HEK293 (cell line): Measurements from ENCODE around the gene MYL6B.

Experiments
- KLF1 ChIP-seq: fragments of 450-650 bp; formaldehyde crosslinking; IDR thresholded peaks from 2 replicates; pipeline ENCODE4 v1.5.1; 2016; ENCODE audit warnings: missing biosample characterization, missing genetic modification characterization
- MYNN ChIP-seq: fragments of 450-650 bp; formaldehyde crosslinking; IDR thresholded peaks from 2 replicates; pipeline ENCODE4 v1.5.1; 2016; ENCODE audit warnings: missing biosample characterization, missing genetic modification characterization, borderline replicate concordance
- SCRT1 ChIP-seq: fragments of 450-650 bp; formaldehyde crosslinking; IDR thresholded peaks from 2 replicates; pipeline ENCODE4 v1.5.1; 2016; ENCODE audit warnings: missing biosample characterization, missing genetic modification characterization, borderline replicate concordance
- ZBTB7A ChIP-seq: fragments of 450-650 bp; formaldehyde crosslinking; IDR thresholded peaks from 2 replicates; pipeline ENCODE4 v1.5.1; 2016; ENCODE audit warnings: low read depth, missing biosample characterization, missing genetic modification characterization
- ZEB2 ChIP-seq: fragments of 450-650 bp; formaldehyde crosslinking; IDR thresholded peaks from 2 replicates; pipeline ENCODE4 v1.5.1; 2016; ENCODE audit warnings: missing biosample characterization, missing genetic modification characterization
- ZFHX2 ChIP-seq: fragments of 450-650 bp; formaldehyde crosslinking; conservative IDR thresholded peaks from 2 replicates; pipeline ENCODE4 v1.5.1; 2016; ENCODE audit warnings: missing biosample characterization, missing genetic modification characterization
- ZNF10 ChIP-seq: fragments of 450-650 bp; formaldehyde crosslinking; IDR thresholded peaks from 2 replicates; pipeline ENCODE4 v1.5.1; 2017; ENCODE audit warnings: missing biosample characterization, missing genetic modification characterization
- ZNF16 ChIP-seq: fragments of 450-650 bp; formaldehyde crosslinking; IDR thresholded peaks from 2 replicates; pipeline ENCODE4 v1.5.1; 2016; ENCODE audit warnings: low read depth, missing biosample characterization, missing genetic modification characterization
- ZNF211 ChIP-seq: fragments of 450-650 bp; formaldehyde crosslinking; IDR thresholded peaks from 2 replicates; pipeline ENCODE4 v1.5.1; 2016; ENCODE audit warnings: low read depth, missing biosample characterization, missing genetic modification characterization
- ZNF23 ChIP-seq: fragments of 450-650 bp; formaldehyde crosslinking; IDR thresholded peaks from 2 replicates; pipeline ENCODE4 v1.5.1; 2016; ENCODE audit warnings: missing biosample characterization, missing genetic modification characterization, borderline replicate concordance
- ZNF248 ChIP-seq: fragments of 450-650 bp; formaldehyde crosslinking; IDR thresholded peaks from 2 replicates; pipeline ENCODE4 v1.5.1; 2017; ENCODE audit warnings: missing biosample characterization, missing genetic modification characterization
- ZNF266 ChIP-seq: fragments of 450-650 bp; formaldehyde crosslinking; IDR thresholded peaks from 2 replicates; pipeline ENCODE4 v1.5.1; 2016; ENCODE audit warnings: missing biosample characterization, missing genetic modification characterization, low read depth
- ZNF341 ChIP-seq: fragments of 450-650 bp; formaldehyde crosslinking; IDR thresholded peaks from 2 replicates; pipeline ENCODE4; 2016; ENCODE audit warnings: low read depth, missing biosample characterization, missing genetic modification characterization
- ZNF37A ChIP-seq: fragments of 450-650 bp; IDR thresholded peaks from 2 replicates; pipeline ENCODE4 v1.5.1; 2018; ENCODE audit warnings: missing biosample characterization, missing genetic modification characterization
- ZNF501 ChIP-seq: fragments of 450-650 bp; formaldehyde crosslinking; IDR thresholded peaks from 2 replicates; pipeline ENCODE4 v1.5.1; 2016; ENCODE audit warnings: missing biosample characterization, missing genetic modification characterization
- ZNF544 ChIP-seq: fragments of 450-650 bp; formaldehyde crosslinking; IDR thresholded peaks from 2 replicates; pipeline ENCODE4 v1.5.0; 2017; ENCODE audit warnings: missing biosample characterization, missing genetic modification characterization
- ZNF654 ChIP-seq: fragments of 450-650 bp; formaldehyde crosslinking; IDR thresholded peaks from 2 replicates; pipeline ENCODE4 v1.5.1; 2016; ENCODE audit warnings: low read depth, missing biosample characterization, missing genetic modification characterization
- ZNF658 ChIP-seq: fragments of 450-650 bp; formaldehyde crosslinking; IDR thresholded peaks from 2 replicates; pipeline ENCODE4; 2016; ENCODE audit warnings: missing biosample characterization, missing genetic modification characterization
- ZNF768 ChIP-seq: fragments of 450-650 bp; formaldehyde crosslinking; IDR thresholded peaks from 2 replicates; pipeline ENCODE4 v1.5.1; 2018; ENCODE audit warnings: missing biosample characterization, mild to moderate bottlenecking, missing genetic modification characterization
- ZXDB ChIP-seq: fragments of 450-650 bp; formaldehyde crosslinking; IDR thresholded peaks from 2 replicates; pipeline ENCODE4 v1.5.1; 2016; ENCODE audit warnings: missing biosample characterization, missing genetic modification characterization
- TF ChIP-seq, protein P1 (sequence below): fragments of 450-650 bp; formaldehyde crosslinking; IDR thresholded peaks from 2 replicates; pipeline ENCODE4 v1.5.1; 2017; ENCODE audit warnings: missing biosample characterization, missing genetic modification characterization
- TF ChIP-seq, protein P2 (sequence below): fragments of 450-650 bp; formaldehyde crosslinking; IDR thresholded peaks from 2 replicates; pipeline ENCODE4; 2016; ENCODE audit warnings: missing biosample characterization, missing genetic modification characterization
- TF ChIP-seq, protein P3 (sequence below): fragments of 450-650 bp; formaldehyde crosslinking; conservative IDR thresholded peaks from 2 replicates; pipeline ENCODE4 v1.5.1; 2016; ENCODE audit warnings: low read depth, missing biosample characterization, missing genetic modification characterization
- TF ChIP-seq, protein P4 (sequence below): fragments of 450-650 bp; formaldehyde crosslinking; IDR thresholded peaks from 2 replicates; pipeline ENCODE4 v1.5.1; 2016; ENCODE audit warnings: missing biosample characterization, missing genetic modification characterization
- TF ChIP-seq, protein P5 (sequence below): sonication (generic); formaldehyde crosslinking; IDR thresholded peaks from 2 replicates; pipeline ENCODE4 v1.8.1; 2022; ENCODE audit warnings: mild to moderate bottlenecking, moderate library complexity, missing genetic modification reagents
- TF ChIP-seq, protein P6 (sequence below): fragments of 450-650 bp; formaldehyde crosslinking; IDR thresholded peaks from 2 replicates; pipeline ENCODE4 v1.5.1; 2017; ENCODE audit warnings: missing biosample characterization, missing genetic modification characterization

Gene MYL6B

DNA sequence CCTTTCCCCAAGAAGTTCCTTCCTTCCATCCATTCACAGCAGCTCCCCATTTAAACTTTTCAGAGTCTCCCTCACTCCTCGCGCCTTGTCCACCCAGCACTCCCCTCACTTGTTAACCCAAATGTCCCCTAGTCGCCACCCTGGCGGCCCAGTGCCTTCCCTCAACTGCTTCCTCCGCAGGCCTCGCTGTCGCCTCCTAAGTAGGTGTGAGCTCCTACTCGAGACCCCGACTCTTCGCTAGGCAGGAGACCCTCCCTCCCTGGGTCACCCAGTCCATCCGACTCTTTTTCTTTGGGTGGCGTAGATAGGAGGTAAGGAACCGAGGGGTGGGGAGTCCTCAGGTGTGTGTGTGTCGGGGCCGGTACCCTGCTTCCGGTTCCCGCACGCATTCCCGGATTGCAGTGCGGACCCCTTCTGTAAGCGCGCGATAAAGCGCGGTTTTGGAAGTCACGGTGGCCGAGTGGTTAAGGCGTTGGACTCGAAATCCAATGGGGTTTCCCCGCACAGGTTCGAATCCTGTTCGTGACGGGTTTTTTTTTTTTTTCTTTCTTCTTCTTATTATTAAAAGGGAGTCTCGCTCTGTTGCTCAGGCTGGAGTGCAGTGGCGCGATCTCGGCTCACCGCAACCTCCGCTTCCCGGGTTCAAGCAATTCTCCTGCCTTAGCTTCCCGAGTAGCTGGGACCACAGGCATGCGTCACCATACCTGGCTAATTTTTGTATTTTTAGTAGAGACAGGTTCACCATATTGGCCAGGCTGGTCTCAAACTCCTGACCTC, 37.7 kb downstream of the MYL6B start (continued):
- TF ChIP-seq, protein P1, sequence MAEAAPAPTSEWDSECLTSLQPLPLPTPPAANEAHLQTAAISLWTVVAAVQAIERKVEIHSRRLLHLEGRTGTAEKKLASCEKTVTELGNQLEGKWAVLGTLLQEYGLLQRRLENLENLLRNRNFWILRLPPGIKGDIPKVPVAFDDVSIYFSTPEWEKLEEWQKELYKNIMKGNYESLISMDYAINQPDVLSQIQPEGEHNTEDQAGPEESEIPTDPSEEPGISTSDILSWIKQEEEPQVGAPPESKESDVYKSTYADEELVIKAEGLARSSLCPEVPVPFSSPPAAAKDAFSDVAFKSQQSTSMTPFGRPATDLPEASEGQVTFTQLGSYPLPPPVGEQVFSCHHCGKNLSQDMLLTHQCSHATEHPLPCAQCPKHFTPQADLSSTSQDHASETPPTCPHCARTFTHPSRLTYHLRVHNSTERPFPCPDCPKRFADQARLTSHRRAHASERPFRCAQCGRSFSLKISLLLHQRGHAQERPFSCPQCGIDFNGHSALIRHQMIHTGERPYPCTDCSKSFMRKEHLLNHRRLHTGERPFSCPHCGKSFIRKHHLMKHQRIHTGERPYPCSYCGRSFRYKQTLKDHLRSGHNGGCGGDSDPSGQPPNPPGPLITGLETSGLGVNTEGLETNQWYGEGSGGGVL (tag by site-specific recombination) = no peak; the same call in 1 of the 2 replicates
- TF ChIP-seq ZNF23 (tag by site-specific recombination) (no peak), ZEB2 (tag by site-specific recombination) (peak; percentile 98), ZNF654 (no peak; the same call in 1 of the 2 replicates), ZNF16 (peak; percentile 46), KLF1 (peak; percentile 49; the same call in 1 of the 2 replicates), ZXDB (tag by site-specific recombination) (peak; percentile 95), ZNF248 (tag by site-specific recombination) (no peak), ZBTB7A (peak; percentile 73), SCRT1 (tag by site-specific recombination) (peak; percentile 96), ZNF768 (no peak), ZNF37A (no peak), ZNF501 (tag by site-specific recombination) (peak; percentile 94), ZNF341 (0 out of 2 replicates have a peak, but pooled peaks have one; percentile 8), MYNN (tag by site-specific recombination) (peak; percentile 5; the same call in 1 of the 2 replicates), ZNF211 (tag by site-specific recombination) (no peak), ZNF658 (tag by site-specific recombination) (no peak), ZNF10 (peak; percentile 99), ZNF544 (tag by site-specific recombination) (no peak), ZFHX2 (tag by site-specific recombination) (no peak; the same call in 1 of the 2 replicates), ZNF266 (no peak; the same call in 1 of the 2 replicates)
- TF ChIP-seq, protein P2, sequence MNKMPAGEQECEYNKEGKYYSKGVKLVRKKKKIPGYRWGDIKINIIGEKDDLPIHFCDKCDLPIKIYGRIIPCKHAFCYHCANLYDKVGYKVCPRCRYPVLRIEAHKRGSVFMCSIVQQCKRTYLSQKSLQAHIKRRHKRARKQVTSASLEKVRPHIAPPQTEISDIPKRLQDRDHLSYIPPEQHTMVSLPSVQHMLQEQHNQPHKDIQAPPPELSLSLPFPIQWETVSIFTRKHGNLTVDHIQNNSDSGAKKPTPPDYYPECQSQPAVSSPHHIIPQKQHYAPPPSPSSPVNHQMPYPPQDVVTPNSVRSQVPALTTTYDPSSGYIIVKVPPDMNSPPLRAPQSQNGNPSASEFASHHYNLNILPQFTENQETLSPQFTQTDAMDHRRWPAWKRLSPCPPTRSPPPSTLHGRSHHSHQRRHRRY (tag by site-specific recombination) = no peak
- TF ChIP-seq, protein P3, sequence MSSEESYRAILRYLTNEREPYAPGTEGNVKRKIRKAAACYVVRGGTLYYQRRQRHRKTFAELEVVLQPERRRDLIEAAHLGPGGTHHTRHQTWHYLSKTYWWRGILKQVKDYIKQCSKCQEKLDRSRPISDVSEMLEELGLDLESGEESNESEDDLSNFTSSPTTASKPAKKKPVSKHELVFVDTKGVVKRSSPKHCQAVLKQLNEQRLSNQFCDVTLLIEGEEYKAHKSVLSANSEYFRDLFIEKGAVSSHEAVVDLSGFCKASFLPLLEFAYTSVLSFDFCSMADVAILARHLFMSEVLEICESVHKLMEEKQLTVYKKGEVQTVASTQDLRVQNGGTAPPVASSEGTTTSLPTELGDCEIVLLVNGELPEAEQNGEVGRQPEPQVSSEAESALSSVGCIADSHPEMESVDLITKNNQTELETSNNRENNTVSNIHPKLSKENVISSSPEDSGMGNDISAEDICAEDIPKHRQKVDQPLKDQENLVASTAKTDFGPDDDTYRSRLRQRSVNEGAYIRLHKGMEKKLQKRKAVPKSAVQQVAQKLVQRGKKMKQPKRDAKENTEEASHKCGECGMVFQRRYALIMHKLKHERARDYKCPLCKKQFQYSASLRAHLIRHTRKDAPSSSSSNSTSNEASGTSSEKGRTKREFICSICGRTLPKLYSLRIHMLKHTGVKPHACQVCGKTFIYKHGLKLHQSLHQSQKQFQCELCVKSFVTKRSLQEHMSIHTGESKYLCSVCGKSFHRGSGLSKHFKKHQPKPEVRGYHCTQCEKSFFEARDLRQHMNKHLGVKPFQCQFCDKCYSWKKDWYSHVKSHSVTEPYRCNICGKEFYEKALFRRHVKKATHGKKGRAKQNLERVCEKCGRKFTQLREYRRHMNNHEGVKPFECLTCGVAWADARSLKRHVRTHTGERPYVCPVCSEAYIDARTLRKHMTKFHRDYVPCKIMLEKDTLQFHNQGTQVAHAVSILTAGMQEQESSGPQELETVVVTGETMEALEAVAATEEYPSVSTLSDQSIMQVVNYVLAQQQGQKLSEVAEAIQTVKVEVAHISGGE (tag by site-specific recombination) = peak; percentile 93
- TF ChIP-seq, protein P4, sequence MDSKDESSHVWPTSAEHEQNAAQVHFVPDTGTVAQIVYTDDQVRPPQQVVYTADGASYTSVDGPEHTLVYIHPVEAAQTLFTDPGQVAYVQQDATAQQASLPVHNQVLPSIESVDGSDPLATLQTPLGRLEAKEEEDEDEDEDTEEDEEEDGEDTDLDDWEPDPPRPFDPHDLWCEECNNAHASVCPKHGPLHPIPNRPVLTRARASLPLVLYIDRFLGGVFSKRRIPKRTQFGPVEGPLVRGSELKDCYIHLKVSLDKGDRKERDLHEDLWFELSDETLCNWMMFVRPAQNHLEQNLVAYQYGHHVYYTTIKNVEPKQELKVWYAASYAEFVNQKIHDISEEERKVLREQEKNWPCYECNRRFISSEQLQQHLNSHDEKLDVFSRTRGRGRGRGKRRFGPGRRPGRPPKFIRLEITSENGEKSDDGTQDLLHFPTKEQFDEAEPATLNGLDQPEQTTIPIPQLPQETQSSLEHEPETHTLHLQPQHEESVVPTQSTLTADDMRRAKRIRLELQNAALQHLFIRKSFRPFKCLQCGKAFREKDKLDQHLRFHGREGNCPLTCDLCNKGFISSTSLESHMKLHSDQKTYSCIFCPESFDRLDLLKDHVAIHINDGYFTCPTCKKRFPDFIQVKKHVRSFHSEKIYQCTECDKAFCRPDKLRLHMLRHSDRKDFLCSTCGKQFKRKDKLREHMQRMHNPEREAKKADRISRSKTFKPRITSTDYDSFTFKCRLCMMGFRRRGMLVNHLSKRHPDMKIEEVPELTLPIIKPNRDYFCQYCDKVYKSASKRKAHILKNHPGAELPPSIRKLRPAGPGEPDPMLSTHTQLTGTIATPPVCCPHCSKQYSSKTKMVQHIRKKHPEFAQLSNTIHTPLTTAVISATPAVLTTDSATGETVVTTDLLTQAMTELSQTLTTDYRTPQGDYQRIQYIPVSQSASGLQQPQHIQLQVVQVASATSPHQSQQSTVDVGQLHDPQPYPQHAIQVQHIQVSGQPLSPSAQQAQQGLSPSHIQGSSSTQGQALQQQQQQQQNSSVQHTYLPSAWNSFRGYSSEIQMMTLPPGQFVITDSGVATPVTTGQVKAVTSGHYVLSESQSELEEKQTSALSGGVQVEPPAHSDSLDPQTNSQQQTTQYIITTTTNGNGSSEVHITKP (tag by site-specific recombination) = no peak; the same call in 1 of the 2 replicates
- TF ChIP-seq, protein P5, sequence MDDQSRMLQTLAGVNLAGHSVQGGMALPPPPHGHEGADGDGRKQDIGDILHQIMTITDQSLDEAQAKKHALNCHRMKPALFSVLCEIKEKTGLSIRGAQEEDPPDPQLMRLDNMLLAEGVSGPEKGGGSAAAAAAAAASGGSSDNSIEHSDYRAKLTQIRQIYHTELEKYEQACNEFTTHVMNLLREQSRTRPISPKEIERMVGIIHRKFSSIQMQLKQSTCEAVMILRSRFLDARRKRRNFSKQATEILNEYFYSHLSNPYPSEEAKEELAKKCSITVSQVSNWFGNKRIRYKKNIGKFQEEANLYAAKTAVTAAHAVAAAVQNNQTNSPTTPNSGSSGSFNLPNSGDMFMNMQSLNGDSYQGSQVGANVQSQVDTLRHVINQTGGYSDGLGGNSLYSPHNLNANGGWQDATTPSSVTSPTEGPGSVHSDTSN (CRISPR knock-in tag) = no peak; the same call in 1 of the 2 replicates
- TF ChIP-seq, protein P6, sequence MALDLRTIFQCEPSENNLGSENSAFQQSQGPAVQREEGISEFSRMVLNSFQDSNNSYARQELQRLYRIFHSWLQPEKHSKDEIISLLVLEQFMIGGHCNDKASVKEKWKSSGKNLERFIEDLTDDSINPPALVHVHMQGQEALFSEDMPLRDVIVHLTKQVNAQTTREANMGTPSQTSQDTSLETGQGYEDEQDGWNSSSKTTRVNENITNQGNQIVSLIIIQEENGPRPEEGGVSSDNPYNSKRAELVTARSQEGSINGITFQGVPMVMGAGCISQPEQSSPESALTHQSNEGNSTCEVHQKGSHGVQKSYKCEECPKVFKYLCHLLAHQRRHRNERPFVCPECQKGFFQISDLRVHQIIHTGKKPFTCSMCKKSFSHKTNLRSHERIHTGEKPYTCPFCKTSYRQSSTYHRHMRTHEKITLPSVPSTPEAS (tag by site-specific recombination) = peak; percentile 67
